ENCODE measurements around the gene WDR13. TPM values are rescaled to one million over a fixed set of nuclear protein-coding genes. Genes with fewer than 3 reads are reported as not detected.

Gene WDR13
- total RNA-seq, 1 experiment from 2014 or later: 48.1 TPM

Other genes with a start within 250 kb of the WDR13 start
- gene SSX3, start 240.8 kb upstream of the WDR13 start, total RNA-seq (2021): 0.81 and 1.2 TPM in 2 replicates
- not detected in 2 replicates for gene SSX4, start 214.0 kb upstream of the WDR13 start, total RNA-seq (2021)
- gene SSX4B, start 185.5 kb upstream of the WDR13 start, total RNA-seq (2021): not detected in 2 replicates
- gene SLC38A5, start 127.2 kb upstream of the WDR13 start, total RNA-seq (2021): 98.9 and 112 TPM in 2 replicates
- gene FTSJ1, start 121.3 kb upstream of the WDR13 start, total RNA-seq (2021): 58.3 and 61.3 TPM in 2 replicates
- gene PORCN, start 88.5 kb upstream of the WDR13 start, total RNA-seq (2021): 10.3 and 11.9 TPM in 2 replicates
- gene EBP, start 75.7 kb upstream of the WDR13 start, total RNA-seq (2021): 152 and 155 TPM in 2 replicates
- gene TBC1D25, start 57.8 kb upstream of the WDR13 start, total RNA-seq (2021): 10.8 and 15.0 TPM in 2 replicates
- 259 and 260 TPM in 2 replicates for gene RBM3, start 23.0 kb upstream of the WDR13 start, total RNA-seq (2021)
- 0.90 and 1.1 TPM in 2 replicates for gene WAS, start 86.3 kb downstream of the WDR13 start, total RNA-seq (2021)
- 29.4 and 29.9 TPM in 2 replicates for gene SUV39H1, start 99.2 kb downstream of the WDR13 start, total RNA-seq (2021)
- not detected in 2 replicates for gene GLOD5, start 164.3 kb downstream of the WDR13 start, total RNA-seq (2021)
- gene GATA1, start 189.1 kb downstream of the WDR13 start, total RNA-seq (2021): not detected in 2 replicates
- 49.4 and 82.5 TPM in 2 replicates for gene HDAC6, start 204.6 kb downstream of the WDR13 start, total RNA-seq (2021)
- gene ERAS, start 229.0 kb downstream of the WDR13 start, total RNA-seq (2021): not detected in 2 replicates
- 16.9 and 17.6 TPM in 2 replicates for gene PCSK1N, start 238.1 kb downstream of the WDR13 start, total RNA-seq (2021)